ENCODE measurements around the gene SPIN1. TPM values are rescaled to one million over a fixed set of nuclear protein-coding genes. Genes with fewer than 3 reads are reported as not detected.

The SPIN1 gene
- total RNA-seq, 1 donor from 2014 or later: 154 TPM

GRCh38 chr9:88396836-88397577 is 8.8 kb downstream of the SPIN1 start:
- TF ChIP-seq CTCF (IDR thresholded peaks at IDR 0.05; ENCODE audit: unreplicated experiment): no peak
- H3K27me3 Mint-ChIP-seq: no peaks in the 10 kb centered on the region
- H3K9me3 Mint-ChIP-seq (ENCODE audit: low read depth): no peaks in the 10 kb centered on the region
- DNase-seq (ENCODE audit: low spot score, unreplicated experiment): no peak
- peaks cover 18% of the 10 kb centered on the region for H3K4me1 Mint-ChIP-seq (ENCODE audit: low read depth)
- no peak overlapping the region for H3K4me3 Mint-ChIP-seq (ENCODE audit: low read depth)
- peak overlapping the region; percentile 64 for H3K27ac Mint-ChIP-seq
- H3K36me3 Mint-ChIP-seq (ENCODE audit: insufficient read depth): peaks cover 12% of the 10 kb centered on the region

- Mint-ChIP-seq H3K9me3 (ENCODE audit: low read depth) (peaks cover 6% of the 10 kb centered on the region), H3K27me3 (no peaks in the 10 kb centered on the region), H3K4me3 (ENCODE audit: low read depth) (no peak overlapping the region), H3K36me3 (ENCODE audit: insufficient read depth) (peaks cover 17% of the 10 kb centered on the region), H3K27ac (peak overlapping the region; percentile 19), H3K4me1 (ENCODE audit: low read depth) (peaks cover 14% of the 10 kb centered on the region)
- DNase-seq (ENCODE audit: low spot score, unreplicated experiment): no peak
- no peak for TF ChIP-seq CTCF (IDR thresholded peaks at IDR 0.05; ENCODE audit: unreplicated experiment)
Measured at GRCh38 chr9:88398016-88398415, 9.8 kb downstream of the SPIN1 start.

GRCh38 chr9:88399966-88400365 is 11.7 kb downstream of the SPIN1 start:
- H3K27ac Mint-ChIP-seq: peak overlapping the region; percentile 46
- no peak overlapping the region for H3K4me3 Mint-ChIP-seq (ENCODE audit: low read depth)
- peaks cover 17% of the 10 kb centered on the region for H3K36me3 Mint-ChIP-seq (ENCODE audit: insufficient read depth)
- TF ChIP-seq CTCF (IDR thresholded peaks at IDR 0.05; ENCODE audit: unreplicated experiment): no peak
- H3K4me1 Mint-ChIP-seq (ENCODE audit: low read depth): peaks cover 14% of the 10 kb centered on the region
- no peak for DNase-seq (ENCODE audit: low spot score, unreplicated experiment)
- no peaks in the 10 kb centered on the region for H3K27me3 Mint-ChIP-seq
- peaks cover 6% of the 10 kb centered on the region for H3K9me3 Mint-ChIP-seq (ENCODE audit: low read depth)

GRCh38 chr9:88403340-88403739 is 15.1 kb downstream of the SPIN1 start:
- DNase-seq (ENCODE audit: low spot score, unreplicated experiment): no peak
- H3K9me3 Mint-ChIP-seq (ENCODE audit: low read depth): peaks cover 6% of the 10 kb centered on the region
- no peaks in the 10 kb centered on the region for H3K27me3 Mint-ChIP-seq
- H3K36me3 Mint-ChIP-seq (ENCODE audit: insufficient read depth): peaks cover 14% of the 10 kb centered on the region
- H3K4me3 Mint-ChIP-seq (ENCODE audit: low read depth): no peak overlapping the region
- TF ChIP-seq CTCF (IDR thresholded peaks at IDR 0.05; ENCODE audit: unreplicated experiment): no peak
- H3K4me1 Mint-ChIP-seq (ENCODE audit: low read depth): peaks cover 13% of the 10 kb centered on the region
- H3K27ac Mint-ChIP-seq: no peak overlapping the region

- H3K4me3 Mint-ChIP-seq (ENCODE audit: low read depth): no peak overlapping the region
- H3K9me3 Mint-ChIP-seq (ENCODE audit: low read depth): peaks cover 14% of the 10 kb centered on the region
- peaks cover 19% of the 10 kb centered on the region for H3K36me3 Mint-ChIP-seq (ENCODE audit: insufficient read depth)
- no peak for TF ChIP-seq CTCF (IDR thresholded peaks at IDR 0.05; ENCODE audit: unreplicated experiment)
- H3K4me1 Mint-ChIP-seq (ENCODE audit: low read depth): peaks cover 9% of the 10 kb centered on the region
- H3K27me3 Mint-ChIP-seq: no peaks in the 10 kb centered on the region
- H3K27ac Mint-ChIP-seq: no peak overlapping the region
- no peak for DNase-seq (ENCODE audit: low spot score, unreplicated experiment)
Measured at GRCh38 chr9:88406051-88406450, 17.8 kb downstream of the SPIN1 start.

Data from progenitor cell of endocrine pancreas (in vitro differentiated cells).